Activated CD4-positive, alpha-beta T cell treated with anti-CD3 and anti-CD28 coated beads, Interleukin-2, Interleukin-6, amounts not matched to agents 100 ng/mL and 50 ng/mL, durations not matched to agents 16 hours and 8 hours (primary cell): ENCODE data around the gene ESYT2.

Experiments used
- DNase-seq: peaks from one replicate; pipeline ENCODE4 v3.0.0-alpha.2; 2020

Gene ESYT2

DNA sequence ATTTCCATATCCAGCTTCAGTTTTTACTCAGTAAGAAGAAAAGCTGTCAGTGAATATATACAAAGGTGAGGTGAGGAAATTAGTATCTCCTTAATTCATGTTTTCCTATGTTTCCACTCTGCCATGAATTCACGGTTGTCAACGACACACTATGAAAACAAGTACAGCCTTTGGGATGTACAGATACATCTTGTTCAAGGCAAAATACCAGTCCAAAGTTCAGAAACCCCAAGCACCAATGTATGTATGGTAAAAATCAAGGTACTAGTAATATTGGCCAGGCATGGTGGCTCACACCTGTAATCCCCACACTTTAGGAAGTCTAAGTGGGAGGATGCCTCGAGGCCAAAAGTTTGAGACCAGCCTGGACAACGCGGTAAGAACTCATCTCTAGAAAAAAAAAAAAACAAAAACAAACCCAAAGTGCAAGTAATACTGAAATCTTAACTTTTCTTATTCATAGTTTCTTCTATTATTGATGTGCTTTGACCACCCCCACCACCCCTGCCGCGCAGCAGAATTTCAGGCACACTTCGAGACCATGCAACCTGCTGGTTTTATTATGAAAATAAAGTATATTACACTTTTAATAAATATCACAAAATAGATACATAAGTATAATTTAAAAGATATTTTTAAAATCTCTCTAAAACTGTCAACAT lies 3.5 kb downstream of the ESYT2 start:
- DNase-seq: no peak

DNA sequence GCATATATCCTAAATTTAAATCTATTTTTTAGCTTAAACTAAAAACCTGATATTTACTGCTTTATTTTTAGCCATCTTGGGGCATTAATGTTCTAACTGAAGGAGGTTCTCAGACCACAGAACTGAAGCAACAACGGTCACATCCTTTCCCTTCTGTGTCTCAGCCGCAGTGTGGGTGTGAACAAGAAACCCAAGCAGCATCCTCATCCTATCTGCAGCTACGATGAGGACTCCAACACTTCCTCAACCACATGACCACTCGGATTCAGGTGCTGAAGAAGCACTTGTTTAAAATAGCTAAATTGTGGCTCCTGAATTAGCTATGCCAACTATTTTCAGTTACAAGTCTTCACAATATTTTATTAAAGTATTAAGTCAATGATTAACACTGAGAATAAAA lies 5.3 kb downstream of the ESYT2 start:
- DNase-seq: peak; percentile 89

DNA sequence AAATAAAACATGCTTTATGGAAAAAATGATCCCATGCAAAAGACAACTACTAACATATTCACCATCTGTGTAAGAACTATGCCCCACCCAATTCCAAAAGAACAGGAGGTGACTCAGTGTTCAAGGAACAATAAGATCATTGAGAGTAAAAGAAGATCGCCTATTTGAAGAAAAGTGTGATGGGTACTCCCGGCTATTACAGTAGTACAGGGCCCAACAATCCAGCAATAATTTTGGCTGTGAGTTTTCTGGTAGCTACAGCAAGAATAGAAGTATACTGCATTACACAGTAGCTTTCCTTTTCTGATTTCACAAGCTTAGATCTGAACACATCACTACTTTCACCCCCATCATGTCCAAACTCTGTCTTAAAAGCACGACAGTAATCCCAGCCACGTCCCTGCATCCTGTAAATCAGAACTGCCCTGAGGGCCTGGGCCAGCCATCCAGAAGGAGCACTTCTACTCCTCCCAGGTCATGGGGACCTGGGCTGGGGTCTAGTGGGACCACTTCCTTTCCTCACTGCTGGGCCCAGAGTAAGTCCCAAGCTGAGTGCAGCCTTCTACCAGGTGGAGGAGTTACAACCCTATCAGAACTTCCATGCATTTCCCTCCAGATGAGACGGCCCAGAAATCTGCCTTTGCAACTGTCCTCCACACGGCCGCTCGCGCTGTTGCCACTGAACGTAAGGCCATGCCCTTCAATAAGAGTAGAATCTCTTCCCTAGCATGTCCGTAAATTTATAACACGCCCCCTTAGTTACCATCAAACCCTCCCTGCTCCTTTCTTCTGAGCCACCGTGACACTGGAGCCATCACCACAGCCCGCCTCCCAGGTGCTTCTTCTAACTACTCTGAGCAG lies 7.9 kb downstream of the ESYT2 start:
- peak; percentile 55 for DNase-seq

DNA sequence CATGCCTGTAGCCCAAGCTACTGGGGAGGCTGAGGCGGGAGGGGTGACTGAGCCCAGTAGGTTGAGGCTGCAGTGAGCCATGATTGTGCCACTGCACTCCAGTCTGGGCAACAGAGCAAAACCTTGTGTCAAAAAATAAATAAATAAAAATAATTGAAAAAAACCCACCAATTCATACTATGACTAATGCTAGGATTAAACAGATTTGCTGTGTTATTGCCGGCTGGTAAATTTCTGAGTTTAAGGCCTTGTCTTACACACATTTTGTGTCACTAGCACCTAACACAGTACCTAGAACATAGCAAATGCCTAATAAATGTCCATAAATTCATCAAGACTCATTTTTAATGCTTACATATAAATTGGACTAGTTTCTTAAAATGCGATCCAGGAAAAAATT lies 8.7 kb downstream of the ESYT2 start:
- no peak for DNase-seq

DNA sequence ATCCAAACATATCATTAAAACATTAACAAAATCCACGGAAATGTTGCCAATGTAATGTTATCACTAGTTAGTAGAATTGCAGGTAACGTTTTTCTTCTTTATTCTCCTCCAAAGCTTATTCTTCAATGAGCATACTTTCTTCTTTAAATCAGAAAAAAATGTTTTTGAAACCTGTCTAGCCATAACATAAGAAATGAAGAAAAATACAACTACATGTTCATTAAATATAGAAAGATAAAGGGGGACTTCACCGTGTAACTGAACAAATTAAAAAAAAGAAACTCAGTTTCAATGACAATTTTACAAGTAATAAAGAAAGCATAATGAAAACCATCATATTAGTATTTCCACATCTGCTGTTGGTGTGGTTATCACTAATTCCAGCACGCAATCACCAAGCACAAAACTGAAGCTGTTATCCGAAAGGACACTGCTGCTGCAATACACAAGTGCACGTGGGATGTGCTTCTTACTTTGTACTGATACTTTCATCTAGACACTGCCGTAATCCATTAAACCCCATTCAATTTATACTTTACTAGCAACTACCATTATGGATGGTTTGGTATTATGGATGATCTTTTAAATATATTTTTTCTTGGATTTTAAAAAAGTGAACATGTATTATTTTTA lies 9.6 kb downstream of the ESYT2 start:
- DNase-seq: peak; percentile 61

DNA sequence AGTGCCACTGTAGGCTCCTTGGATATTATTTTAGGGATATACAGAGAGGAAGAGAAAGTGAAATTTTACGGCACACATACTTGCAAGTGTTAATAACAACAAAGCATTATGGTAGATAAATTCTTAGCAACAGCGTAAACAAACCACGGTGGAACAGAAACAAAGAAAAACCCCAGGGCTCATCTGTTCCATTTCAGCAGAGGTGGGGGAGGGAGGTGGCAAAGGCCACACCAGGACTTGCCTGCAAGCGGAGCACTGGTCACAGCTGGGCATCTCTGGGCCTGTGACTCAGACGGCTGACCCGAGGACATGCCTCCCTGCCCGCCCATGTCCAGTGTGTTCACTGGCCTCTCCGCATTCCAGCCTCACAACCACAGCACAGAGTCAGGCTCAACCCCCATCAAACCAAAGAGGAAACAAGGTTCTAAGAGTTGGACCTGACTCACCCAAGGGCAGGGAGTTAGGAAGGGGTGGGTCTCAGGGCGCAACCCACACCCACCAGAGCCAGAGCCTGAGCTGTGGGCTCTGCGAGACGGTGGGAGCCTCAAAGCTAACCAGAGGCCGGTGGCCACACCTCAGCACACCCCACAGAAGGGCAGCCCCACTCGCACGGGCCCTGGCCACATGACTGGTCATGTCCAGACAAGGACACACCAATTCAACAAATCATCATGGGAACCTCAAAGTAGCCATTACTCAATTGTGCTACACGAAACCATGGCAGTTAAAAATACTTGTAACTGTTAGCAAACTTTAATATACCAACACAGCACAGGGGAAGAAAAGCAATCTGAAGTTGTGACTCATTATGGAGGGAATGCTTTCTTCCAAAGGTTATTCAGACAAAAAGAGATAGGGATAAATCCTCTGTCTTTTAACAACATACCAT lies 10.7 kb downstream of the ESYT2 start:
- DNase-seq: peak; percentile 85

DNA sequence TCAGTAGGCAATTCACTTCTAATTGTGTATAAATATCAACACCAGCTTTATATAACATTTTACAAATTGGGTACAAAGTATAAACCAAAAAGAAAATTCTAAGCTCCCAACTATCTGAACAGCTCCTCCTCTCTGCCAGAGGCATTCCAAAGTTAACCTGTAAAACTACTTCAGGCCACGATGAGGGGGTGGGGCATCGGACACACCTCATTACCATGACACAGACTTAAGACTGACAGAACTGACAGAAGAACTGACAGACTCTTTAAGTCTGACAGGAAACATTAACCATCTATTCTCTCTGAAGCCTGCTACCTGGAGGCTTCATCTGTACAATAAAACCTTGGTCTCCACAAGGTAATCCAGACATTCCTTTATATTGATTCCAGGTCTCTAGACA lies 12.3 kb downstream of the ESYT2 start:
- DNase-seq: no peak

DNA sequence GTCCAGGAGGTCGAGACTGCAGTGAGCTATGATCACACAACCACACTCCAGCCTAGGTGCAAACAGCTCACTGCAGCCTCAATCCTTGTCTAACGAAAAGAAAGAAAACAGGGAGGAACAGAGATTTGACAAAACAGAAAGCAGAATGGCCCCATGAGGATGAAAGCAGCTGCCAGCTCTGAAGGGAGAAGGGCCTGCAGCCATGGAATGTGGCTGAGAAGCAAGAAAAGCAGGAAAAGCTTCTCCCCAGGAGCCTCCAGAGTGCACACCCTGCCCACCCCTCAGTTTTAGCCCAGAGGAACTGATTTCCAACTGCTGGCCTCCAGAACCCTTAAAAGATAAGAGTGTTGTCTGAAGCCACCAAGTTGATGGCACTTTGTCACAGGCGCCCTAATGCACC lies 13.0 kb downstream of the ESYT2 start:
- DNase-seq: no peak

DNA sequence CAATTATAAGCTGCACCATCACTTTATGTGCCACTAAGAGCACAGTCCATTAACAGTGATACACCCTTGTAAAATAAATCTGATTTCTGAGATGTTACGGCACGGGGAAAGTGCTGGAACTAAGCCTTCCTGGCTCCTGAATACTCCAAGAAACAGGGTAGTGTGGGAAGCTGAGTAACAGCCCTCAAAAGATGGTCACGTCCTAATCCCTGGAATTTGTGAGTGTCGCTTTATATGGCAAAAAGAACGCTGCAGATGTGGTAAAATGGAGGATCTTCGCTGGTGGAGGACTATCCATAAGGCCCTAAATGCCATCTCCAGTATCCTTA lies 13.5 kb downstream of the ESYT2 start:
- no peak for DNase-seq

DNA sequence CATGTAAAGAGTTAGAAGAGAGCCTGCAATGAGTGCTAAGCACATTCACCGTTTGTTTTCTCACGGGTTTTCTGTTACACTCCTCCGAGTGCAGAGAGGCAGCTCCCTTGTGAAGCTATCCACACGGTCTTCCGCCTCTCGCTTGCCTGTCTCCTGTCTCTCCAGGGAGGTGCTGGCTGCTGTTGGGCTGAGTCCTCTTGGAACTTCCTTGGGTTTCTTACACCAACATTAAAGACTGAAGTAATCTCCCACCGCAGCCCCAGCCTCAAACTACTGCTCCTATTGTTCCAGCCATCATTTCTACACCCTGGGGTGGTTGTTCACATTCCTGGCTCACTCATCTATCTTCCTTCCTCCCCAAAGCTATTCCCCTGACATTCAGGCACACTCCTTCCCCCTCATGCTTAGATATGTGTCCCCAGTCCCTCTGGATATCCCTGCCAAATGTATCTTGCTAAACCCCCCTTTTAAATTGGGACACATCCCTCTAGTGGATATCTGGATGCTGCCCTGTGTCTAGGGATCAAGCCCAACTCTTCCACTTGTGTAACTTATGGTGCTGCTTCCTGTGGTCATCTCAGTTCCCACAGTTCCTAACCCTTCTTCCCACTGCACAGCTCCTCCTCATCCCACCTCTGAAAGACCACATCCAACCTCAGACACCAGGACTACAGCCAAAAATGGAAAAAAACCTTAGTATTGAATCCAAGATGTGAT lies 14.1 kb downstream of the ESYT2 start:
- no peak for DNase-seq

DNA sequence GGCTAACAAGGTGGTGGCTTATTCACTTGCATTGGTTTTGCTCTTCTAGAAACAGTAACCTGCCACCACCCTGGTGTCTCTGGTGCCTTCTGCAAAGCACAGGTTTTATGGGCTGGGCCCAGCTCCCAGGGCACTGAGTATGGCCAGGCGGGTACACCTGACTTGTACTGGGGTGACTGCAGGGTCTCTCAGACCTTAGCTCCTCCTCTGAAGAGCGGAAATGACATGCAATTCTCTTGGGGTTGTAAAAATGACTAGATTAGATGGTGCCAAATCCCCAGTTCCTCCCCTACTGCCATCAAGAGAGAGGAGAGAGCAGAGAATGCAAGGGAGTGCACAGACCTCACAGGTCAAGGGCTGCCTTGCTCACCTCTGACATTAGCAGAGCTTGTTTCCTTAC lies 14.7 kb downstream of the ESYT2 start:
- peak; percentile 53 for DNase-seq

DNA sequence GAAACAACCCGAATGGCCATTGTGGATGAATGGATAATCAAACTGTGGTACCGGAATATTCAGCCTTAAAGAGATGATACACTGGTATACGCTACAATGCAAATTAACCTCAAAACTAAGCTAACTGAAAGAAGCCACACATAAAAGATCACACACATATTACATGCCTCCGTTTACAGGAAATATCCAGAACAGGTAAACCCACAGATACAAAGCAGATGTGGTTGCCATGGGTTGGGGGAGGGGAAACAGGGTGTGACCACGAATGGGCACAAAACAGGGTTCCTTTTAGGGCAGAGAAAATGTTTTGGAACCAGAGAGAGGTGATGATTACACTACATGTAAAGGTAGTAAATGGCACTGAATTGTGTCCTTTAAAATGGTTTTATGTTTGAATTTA lies 16.6 kb downstream of the ESYT2 start:
- peak; percentile 69 for DNase-seq

DNA sequence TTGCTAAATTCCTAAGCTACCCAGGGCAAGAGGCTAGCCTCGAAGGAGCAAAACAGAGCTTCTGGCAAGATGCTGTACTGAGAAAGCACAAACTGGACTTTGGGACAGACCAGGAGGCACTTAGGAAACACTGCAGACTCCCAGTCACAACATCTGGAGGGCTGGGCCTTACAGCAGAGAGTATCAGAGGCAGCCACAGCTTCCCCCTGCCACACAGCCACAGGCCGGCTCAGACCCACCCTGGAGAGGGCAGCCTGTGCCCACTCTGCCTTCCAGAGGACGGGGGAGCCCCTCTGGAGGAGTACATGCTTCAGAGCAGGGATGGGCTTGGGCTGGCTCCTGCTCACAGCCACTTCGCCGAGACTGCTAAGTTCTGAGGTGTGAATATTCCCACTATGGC lies 17.4 kb downstream of the ESYT2 start:
- DNase-seq: no peak

DNA sequence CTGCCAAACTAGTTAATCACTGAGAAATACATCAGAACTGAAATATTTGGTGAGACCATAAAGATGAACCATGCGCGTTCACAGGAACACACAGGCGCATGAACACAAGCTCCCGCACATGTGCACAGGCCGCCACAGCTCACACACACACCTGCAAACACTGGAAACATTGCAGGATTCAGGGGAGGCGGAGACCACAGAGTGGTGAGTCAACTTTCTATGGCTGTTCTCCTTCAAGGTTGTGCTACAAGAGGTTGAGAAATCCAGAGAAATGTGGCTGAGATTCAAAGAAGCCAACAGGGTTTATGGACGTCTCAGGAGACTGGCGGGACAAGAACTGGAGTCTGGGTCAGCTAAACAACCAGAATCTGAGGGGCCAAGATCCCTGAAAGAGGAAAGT lies 17.8 kb downstream of the ESYT2 start:
- peak; percentile 62 for DNase-seq

DNA sequence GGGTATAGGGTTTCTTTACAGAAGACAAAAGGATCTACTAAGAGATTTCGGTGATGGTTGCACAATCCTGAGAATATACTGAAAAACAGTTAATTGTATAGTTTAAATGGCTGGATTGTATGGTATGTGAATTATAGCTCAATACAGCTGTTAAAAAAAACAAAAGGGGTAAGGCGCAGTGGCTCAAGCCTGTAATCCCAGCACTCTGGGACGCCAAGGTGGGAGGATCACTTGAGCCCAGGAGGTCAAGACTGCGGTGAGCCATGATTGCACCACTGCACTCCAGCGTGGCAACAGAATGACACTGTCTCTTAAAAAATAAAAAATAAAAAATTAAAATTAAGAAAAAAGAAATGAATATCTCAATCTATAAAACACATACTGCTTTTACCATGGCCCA lies 18.5 kb downstream of the ESYT2 start:
- DNase-seq: no peak

DNA sequence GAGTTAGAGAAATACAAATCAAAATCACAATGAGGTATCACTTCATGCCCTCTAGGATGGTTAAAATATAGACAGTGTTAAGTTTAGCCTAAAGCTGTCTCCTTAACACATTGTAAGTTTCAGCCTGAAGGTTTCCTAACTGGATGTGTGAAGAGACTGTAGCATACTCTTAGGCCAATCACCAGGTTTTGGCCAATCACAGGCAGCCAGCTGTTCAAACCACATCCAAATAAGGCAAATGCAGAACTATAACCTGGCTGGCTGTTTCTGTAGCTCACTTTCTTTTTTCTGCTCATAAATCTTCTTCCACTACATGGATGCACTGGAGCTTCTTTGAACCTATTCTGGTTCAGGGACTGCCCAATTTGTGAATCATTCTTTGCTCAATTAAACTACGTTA lies 19.7 kb downstream of the ESYT2 start:
- peak; percentile 34 for DNase-seq

DNA sequence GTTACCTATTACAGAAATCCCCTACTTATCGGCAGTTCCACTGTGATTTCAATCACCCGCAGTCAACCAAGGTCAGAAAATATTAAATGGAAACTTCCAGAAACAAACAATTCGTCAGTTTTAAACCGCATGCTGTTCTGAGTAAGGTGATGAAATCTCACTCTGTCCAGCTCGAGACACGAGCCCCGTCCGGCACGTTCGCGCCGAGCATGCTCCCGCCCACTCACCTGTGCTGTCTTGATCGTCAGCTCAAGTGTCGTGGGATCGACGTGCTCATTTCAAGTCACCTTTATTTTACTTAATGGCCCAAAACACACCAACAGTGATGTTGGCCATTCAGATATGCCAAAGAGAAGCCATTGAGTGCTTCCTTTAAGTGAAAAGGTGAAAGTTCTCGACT lies 21.2 kb downstream of the ESYT2 start:
- DNase-seq: no peak

DNA sequence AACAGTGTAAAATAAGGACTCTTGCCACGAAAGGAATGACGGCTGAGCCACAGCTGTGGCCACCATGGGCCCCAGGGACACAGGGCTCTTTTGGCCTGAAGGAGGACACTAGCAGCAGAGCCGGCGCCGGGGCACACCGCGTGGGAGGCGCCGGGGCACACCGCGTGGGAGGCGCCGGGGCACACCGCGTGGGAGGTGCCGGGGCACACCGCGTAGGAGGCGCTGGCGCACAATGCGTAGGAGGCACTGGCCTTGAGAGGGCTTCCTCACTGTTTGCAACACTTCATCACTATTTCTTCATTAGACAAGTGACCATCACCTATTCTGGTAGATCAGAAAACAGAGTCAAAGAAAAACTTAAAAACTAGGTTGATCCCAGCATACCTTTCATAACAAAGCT lies 23.4 kb downstream of the ESYT2 start:
- DNase-seq: no peak

DNA sequence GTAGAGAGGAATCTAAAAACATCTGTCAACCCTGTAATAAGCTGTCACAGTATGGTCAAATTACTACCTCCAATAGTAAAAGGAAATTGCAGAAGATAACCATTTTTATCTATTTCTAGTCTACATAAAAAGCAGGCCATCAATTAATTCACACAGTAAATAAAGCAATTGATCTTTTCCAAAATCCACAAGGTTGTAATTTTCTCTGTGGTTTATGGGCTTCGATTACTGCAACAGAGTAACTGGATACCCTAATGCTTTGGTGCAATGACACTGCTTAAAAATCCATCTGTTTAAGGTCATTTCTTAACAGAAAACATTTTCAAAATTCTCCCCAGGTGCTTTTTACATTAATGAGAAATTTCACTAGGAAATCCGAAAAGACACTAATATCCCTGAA lies 23.9 kb downstream of the ESYT2 start:
- DNase-seq: no peak

DNA sequence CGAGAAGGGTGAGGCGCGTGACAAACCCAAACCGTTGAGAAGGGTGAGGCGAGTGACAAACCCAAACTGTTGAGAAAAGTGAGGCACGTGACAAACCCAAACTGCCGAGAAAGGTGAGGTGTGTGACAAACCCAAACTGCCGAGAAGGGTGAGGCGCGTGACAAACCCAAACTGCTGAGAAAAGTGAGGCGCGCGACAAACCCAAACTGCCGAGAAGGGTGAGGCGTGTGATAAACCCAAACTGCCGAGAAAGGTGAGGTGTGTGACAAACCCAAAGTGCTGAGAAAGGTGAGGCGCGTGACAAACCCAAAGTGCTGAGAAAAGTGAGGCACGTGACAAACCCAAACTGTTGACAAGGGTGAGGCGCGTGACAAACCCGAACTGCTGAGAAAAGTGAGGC lies 25.0 kb downstream of the ESYT2 start:
- no peak for DNase-seq

DNA sequence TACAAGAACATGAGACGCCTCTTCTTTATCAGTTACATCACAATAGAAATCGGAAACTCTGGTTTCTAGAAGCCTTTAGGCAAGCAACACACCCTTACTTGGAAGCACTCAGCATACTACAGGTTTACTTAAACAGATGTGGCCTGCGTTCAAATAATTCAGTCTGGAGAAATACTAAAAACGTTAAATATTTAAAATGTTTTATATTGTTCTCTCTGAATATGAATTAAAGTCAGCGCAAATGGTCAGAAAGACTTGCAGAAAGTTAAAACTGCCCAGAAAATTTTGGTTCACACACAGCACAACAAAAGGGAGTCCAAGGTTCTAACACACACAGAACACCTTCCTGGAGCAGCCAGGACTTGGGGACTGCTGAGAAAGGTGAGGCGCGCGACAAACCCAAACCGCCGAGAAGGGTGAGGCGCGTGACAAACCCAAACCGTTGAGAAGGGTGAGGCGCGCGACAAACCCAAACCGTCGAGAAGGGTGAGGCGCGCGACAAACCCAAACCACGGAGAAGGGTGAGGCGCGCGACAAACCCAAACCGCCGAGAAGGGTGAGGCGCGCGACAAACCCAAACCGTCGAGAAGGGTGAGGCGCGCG lies 25.8 kb downstream of the ESYT2 start:
- DNase-seq: no peak
